HG02973 (cell line): ENCODE results near the gene HUS1B.
A peak's percentile ranks its signal among the peaks of the same experiment; 100 is the strongest.
"Not testable (repeated sequence)": the region's sequence is repeated elsewhere in the genome, so short reads cannot be mapped to it uniquely, and the experiment has no call there.

ENCODE experiments used
- ATAC-seq: cut with Tn5 transposase; IDR thresholded peaks from one replicate; pipeline ENCODE4 v1.9.1; 2021; ENCODE audit warnings: moderate library complexity; ENCODE audit not compliant: unreplicated experiment

Gene HUS1B

GRCh38 chr6:656460-657252 is at the start of gene HUS1B:
Gene HUS1B (minus strand): TSS chr6:657100. CDS start chr6:656944, 156 bp downstream.
- ATAC-seq, result no peak

DNA sequence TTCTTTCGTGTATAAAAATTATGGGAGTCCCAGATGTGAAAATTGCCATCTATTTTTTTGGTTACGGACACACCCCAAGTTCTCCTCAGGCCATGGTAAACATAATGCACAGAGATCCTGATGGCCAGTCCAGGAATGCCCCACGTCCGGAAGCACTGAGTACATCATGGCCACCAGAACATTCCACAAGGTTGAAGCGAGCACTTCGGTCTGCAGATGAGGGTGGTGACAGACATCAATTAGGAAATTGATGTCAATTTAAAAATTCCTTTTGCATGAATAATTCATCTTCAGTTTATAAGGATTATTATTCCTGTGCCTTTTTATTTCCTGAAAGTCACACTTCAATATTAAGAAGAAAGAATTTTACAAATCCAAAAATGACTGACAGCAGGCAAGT is 49.2 kb upstream of the HUS1B start:
- no peak for ATAC-seq

DNA sequence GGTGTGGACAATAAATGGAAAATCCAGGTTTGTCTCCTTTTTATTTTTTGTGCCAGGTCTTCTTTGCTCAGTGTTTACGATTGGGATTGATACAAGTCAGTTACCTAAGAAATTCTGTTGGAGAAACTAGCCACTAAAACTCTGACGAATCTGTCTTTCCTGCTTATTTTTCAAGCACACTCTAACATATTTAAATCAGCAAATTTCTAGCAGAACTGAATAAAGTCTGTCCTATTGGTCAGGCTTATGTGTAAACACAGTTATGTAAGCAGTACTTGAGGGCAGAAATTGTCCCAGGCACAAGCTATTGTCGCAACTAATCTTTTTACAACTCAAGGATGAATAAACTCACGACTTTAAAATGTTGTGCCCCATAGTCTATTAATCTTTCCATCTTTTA is 48.1 kb upstream of the HUS1B start:
- no peak for ATAC-seq

- ATAC-seq, result no peak
Observed at GRCh38 chr6:704046-704445, 47.1 kb upstream of the HUS1B start.

GRCh38 chr6:703552-703951 is 46.7 kb upstream of the HUS1B start:
- ATAC-seq, result no peak

- no peak for ATAC-seq
Observed at GRCh38 chr6:701700-702479, 45.0 kb upstream of the HUS1B start.

DNA sequence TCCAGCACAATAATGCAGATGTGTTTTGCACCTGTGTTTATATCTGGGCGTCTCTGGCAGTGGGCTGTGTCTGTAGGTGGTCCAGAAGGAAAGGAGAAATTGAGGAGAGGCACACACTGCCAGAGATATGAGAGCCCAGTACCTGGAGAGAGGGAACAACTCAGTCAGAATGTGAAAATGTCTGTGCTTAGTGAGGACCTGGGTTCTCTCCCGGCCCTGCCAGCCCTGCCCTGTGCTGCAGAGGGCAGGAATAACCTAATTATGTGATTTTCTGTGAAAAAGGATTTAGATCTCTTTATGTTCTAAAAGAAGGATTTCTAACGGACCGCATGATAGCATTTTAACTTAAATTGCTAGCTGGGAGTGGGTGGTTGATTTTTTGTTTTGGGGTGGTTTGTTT is 44.3 kb upstream of the HUS1B start:
- ATAC-seq, result no peak

GRCh38 chr6:700490-700889 is 43.6 kb upstream of the HUS1B start:
- no peak for ATAC-seq

DNA sequence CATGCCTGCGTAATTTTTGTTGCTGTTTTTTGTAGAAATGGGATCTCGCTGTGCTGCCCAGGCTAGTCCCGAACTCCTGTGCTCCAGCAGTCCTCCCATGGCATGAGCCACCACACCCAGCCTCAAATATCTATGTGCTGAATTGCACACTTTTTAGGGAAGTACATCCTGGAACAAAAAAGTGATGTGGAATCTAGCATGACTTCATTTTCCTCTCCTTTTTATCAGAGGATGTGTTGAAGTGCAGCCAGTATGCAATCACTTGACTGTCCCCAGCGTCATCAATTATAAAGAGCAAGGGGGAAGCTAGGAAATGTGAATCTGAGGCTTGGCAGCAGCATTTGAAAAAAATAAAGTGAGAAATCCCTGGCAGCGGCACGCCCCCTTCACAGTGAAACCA is 42.4 kb upstream of the HUS1B start:
- no peak for ATAC-seq

DNA sequence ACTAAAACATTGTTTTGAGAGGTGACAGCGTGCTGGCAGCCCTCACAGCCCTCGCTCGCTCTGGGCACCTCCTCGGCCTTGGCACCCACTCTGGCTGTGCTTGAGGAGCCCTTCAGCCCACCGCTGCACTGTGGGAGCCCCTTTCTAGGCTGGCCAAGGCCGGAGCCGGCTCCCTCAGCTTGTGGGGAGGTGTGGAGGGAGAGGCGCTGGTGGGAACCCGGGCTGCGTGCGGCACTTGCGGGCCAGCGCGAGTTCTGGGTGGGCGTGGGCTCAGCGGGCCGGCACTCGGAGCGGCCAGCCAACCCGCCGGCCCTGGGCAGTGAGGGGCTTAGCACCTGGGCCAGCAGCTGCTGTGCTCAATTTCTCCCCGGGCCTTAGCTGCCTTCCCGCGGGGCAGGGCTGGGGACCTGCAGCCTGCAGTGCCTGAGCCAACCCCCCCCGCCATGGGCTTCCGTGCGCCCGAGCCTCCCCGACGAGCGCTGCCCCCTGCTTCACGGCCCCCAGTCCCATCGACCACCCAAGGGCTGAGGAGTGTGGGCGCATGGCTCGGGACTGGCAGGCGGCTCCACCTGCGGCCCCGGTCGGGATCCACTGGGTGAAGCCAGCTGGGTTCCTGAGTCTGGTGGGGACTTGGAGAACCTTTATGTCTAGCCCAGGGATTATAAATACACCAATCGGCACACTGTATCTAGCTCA is 37.7 kb upstream of the HUS1B start:
- not testable (repeated sequence) for ATAC-seq

- no peak for ATAC-seq
Observed at GRCh38 chr6:693723-694009, 36.8 kb upstream of the HUS1B start.

DNA sequence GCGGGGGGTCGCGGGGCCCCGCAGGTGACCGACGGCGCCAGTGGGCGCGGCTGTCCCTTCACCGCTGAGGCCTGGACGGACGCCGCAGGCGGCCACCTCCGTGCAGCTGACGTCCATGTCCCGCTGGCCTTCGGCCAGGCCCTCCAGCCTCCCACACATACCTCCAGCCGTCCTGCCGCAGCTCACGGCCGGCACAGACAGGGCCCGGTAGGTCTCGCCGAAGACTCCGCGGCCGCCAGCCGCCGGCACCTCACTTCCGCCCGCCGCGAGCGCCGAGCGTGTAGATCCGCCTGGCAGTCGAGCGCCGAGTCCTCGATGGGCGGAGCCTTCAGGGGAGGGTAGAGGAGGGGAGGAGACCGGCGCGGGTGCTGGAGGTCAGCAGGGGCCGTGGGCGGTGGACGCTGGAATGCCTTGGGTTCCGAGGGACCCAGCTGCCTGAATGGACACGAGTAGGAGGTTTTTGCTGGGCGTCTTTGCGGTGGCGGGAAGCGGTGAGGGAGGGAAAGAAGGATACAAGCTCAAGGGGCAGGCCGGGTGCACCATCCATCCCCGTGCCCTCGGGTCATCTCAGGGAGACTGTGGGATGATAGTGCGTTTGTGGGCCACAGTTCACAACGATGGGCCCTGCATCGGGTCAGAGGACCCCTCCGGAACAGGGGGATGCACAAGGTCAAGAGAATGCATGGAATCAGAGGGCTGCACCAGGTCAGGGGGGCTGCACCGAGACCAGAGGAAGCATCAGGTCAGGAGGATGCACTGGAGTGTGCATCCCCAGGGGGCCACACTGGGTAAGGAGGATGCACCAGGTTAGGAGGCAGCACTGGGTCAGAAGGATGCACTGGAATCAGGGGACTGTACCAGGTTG is 36.2 kb upstream of the HUS1B start, which contains the start of gene EXOC2:
Gene EXOC2 (minus strand): TSS at position 282 of the 865 bp plus-strand sequence. CDS start 55,321 bp downstream, outside the sequence.
- ATAC-seq, result peak; percentile 88

DNA sequence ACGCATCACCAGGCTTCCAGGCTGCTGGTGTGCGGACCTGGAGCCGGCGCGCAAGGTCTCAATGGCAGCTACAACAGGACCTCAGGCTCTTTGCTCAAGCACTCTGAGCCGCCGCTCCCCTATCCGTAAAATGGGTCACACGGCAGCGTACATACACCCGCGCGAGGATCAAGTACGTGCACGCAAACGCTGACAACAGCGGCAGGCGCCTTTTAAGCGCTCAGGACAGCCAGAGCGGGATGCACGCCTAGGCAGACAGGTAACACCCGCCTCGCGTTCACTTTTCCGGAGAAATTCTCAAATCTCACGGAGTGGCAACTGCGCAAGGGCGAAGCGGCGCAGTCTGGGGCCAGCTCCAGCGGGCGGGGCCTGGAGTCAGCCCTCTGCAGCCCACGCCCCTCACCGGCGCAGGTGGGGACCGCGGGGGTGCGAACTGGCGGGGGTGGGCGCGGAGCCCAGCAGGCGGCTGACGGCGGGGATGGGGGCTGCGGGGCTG is 35.5 kb upstream of the HUS1B start:
- peak; percentile 64 for ATAC-seq

GRCh38 chr6:689223-689622 is 32.3 kb upstream of the HUS1B start:
- ATAC-seq, result no peak

GRCh38 chr6:686497-686896 is 29.6 kb upstream of the HUS1B start:
- no peak for ATAC-seq

DNA sequence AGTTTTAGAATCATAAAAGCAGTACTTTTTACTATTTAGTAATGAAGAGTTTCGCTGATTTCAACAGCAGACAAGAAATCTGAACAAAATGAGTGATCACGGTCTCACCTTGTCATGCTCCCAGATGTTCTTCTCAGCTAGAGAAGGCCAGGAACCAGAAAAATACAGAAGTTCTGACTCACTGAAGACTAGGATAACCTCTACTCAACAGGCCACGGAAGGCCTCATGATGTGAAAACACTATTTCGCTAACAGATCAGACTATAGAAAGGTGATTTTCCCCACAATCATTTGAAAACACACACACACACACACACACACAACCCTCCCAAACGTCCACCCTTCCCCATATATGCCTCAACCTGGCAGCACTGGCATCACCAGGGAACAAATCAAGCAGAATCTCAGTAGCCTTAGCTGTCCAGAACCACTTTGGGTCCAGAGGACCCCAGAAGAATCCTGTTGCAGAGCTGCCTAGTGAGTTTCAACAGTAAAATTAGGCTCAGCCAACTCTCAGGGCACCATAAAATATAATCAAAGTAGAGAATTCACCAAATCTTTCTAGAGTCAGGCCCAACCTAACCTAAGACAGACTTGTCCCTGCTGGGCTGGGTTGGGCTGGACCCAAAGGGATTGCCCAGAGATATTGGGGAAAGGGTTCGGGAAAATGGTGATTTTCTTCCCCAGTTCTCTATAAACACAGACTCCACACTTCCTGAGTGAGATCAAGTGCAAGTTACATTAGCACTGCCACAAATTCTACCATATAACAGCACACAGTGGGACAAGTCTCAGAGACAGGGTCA is 28.1 kb upstream of the HUS1B start:
- peak; percentile 84 for ATAC-seq

GRCh38 chr6:683742-684440 is 27.0 kb upstream of the HUS1B start:
- ATAC-seq, result no peak

DNA sequence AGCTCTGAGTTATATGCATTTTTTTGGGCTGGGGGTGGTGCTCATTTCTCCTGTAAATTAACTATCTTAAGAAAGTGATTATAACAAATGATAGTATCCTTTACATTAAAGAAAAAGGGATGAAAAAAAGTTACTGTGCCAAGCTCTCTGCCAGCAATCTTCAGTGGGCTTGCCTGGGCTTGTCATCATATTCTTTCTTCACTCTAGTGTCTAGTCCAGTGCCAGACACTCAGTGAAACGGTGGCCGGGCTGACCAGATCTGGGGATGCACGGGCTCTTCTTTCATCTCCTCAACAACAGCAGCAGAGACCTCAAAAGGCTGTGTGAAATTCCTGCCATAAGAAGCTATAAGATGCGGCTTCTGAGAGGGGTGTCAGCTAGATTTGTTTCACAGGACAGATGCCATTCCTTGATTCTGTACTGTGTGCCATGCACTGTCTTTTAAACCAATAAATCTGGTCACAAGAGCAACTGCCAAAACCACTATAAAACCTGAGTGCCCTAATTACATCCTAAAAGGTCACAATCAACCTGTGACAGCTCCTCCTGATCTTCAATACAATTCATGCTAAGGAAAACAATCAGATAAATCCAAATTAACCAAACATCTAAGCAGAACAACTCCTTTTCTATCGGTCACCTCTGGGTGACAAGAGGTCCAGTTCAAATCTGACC is 23.9 kb upstream of the HUS1B start:
- ATAC-seq, result no peak

DNA sequence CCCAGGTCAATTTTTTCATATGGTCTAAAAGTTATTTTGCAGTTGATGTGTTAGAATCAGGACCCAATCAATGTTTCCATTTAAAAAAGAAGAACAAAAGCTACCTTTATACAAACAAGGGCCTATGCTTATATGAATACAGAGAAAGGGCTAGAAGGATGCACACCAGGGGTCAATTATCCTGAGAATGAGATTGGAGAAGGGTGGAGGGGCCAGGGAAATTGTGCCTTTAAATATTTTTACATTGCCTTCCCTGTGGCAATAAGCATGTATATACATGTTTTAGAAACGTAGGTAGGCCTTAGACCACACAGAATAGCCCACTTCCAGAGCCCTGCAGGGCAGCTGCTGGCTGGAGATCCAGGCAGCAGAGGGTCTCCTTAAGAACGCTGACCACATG is 23.4 kb upstream of the HUS1B start:
- no peak for ATAC-seq
